Gastroesophageal sphincter (tissue), 4 donors: ENCODE measurements around the gene CLK3. TPM values are rescaled to one million over a fixed set of nuclear protein-coding genes. Genes with fewer than 3 reads are reported as not detected.
"Not testable (repeated sequence)": the region's sequence is repeated elsewhere in the genome, so short reads cannot be mapped to it uniquely, and the experiment has no call there.

ENCODE experiments used
- ATAC-seq: fragments of 150-250 bp; one replicate; pipeline ENCODE4 v1.9.1; 2016; ENCODE audit warnings: mild to moderate bottlenecking, moderate library complexity
- H3K27ac ChIP-seq, 4 donors: fragments of 200-600 bp; sonication (generic) in 3 of 4; 1 replicate in 3 of 4; 2 replicates in 1 of 4; pipeline ENCODE4 v1.5.1; 2016 to 2019
- H3K27me3 ChIP-seq: fragments of 200-600 bp; sonication (generic); one replicate; pipeline ENCODE4 v1.5.1; 2019
- H3K36me3 ChIP-seq, 2 donors: fragments of 200-600 bp; sonication (generic); one replicate each; pipeline ENCODE4 v1.5.1; 2019; ENCODE audit warnings: control low read depth in 1 of 2
- H3K4me1 ChIP-seq, 3 donors: fragments of 200-600 bp; sonication (generic); 1 replicate in 2 of 3; 2 replicates in 1 of 3; pipeline ENCODE4 v1.5.1; 2016 to 2019; ENCODE audit warnings: control low read depth in 2 of 3
- H3K4me3 ChIP-seq, 2 donors: fragments of 200-600 bp; sonication (generic); one replicate each; pipeline ENCODE4 v1.5.1; 2019; ENCODE audit warnings: mild to moderate bottlenecking in 1 of 2, moderate library complexity in 1 of 2
- H3K9me3 ChIP-seq, 3 donors: fragments of 200-600 bp; sonication (generic); one replicate each; pipeline ENCODE4 v1.5.1; 2017 to 2019; ENCODE audit warnings: control low read depth in 2 of 3
- CTCF ChIP-seq, 4 experiments: fragments of 200-600 bp in 2 of 4; fragments of 450-650 bp in 2 of 4; sonication (generic) in 1 of 4; IDR thresholded peaks; one replicate each; pipeline ENCODE4 v1.5.1; 2017 to 2019; ENCODE audit warnings: antibody characterized with exemption in 4 of 4, mild to moderate bottlenecking in 2 of 4, moderate library complexity in 2 of 4
- EP300 ChIP-seq: sonication (generic); formaldehyde crosslinking; IDR thresholded peaks from one replicate; pipeline ENCODE4 v1.6.1; 2017; ENCODE audit warnings: antibody characterized with exemption, mild to moderate bottlenecking
- POLR2A ChIP-seq, 2 donors: fragments of 450-650 bp; IDR thresholded peaks; one replicate each; pipeline ENCODE4 v1.6.1; 2017; ENCODE audit warnings: antibody characterized with exemption in 2 of 2, mild to moderate bottlenecking in 2 of 2, moderate library complexity in 1 of 2
- POLR2AphosphoS5 ChIP-seq: sonication (generic); formaldehyde crosslinking; IDR thresholded peaks from one replicate; pipeline ENCODE4 v1.6.1; 2017; ENCODE audit warnings: antibody characterized with exemption
- WGBS, 2 donors: methylation state at CpG; one replicate each; pipeline ENCODE4 v1.1.5; 2018; ENCODE audit warnings: low coverage in 1 of 2; 5-methylcytosine and 5-hydroxymethylcytosine counted together
- total RNA-seq, 4 donors: library from RNA; depleted of rRNA; stranded (reverse); fragments of >200 nt; gene quantifications; one replicate each; pipeline ENCODE4 v1.1.0, GENCODE V29; 2016

Gene CLK3
- total RNA-seq, 4 donors from 2014 or later, result 62.8 to 108 (median 82.5) TPM

- Histone ChIP-seq H3K4me3 (no peak overlapping the region), H3K27ac (no peak overlapping the region), H3K4me1 (peaks cover 0 to 18% (median 10%) of the 10 kb centered on the region in 3 donors), H3K36me3 (peaks cover 0 to 69% of the 10 kb centered on the region in 2 donors), H3K9me3 (no peaks in the 10 kb centered on the region), H3K27me3 (no peaks in the 10 kb centered on the region)
- ATAC-seq, result no peak
- TF ChIP-seq POLR2AphosphoS5, result no peak
- 100% methylated on average over 2 of the region's 4 CpGs; no CpG with 5 or more reads in 1 of the 2 donors for WGBS, 2 donors
Measured at GRCh38 chr15:74594455-74594854, 21.2 kb upstream of the CLK3 start.

GRCh38 chr15:74595271-74595670, 20.4 kb upstream of the CLK3 start:
- TF ChIP-seq POLR2A (IDR thresholded peaks at IDR 0.05) (no peak), CTCF (IDR thresholded peaks at IDR 0.05) (no peak), EP300 (no peak), POLR2AphosphoS5 (no peak)
- WGBS, 2 donors, result 86 to 93% methylated on average over 1 to 3 of the region's 5 CpGs
- Histone ChIP-seq H3K4me1 (peaks cover 0 to 25% (median 10%) of the 10 kb centered on the region in 3 donors), H3K27ac (no peak overlapping the region), H3K9me3 (no peaks in the 10 kb centered on the region), H3K36me3 (peaks cover 0 to 61% of the 10 kb centered on the region in 2 donors), H3K4me3 (no peak overlapping the region), H3K27me3 (no peaks in the 10 kb centered on the region)
- ATAC-seq, result no peak

GRCh38 chr15:74596736-74597135, 18.9 kb upstream of the CLK3 start:
- H3K9me3 ChIP-seq, H3K4me3 ChIP-seq, ATAC-seq, H3K27me3 ChIP-seq, H3K27ac ChIP-seq: not testable (repeated sequence)
- Histone ChIP-seq H3K36me3 (peaks cover 0 to 46% of the 10 kb centered on the region in 2 donors), H3K4me1 (peaks cover 0 to 37% (median 10%) of the 10 kb centered on the region in 3 donors)
- WGBS, 2 donors, result no CpG with 5 or more reads among the region's 11 CpGs

- not testable (repeated sequence) for H3K4me3 ChIP-seq, ATAC-seq, H3K9me3 ChIP-seq, H3K27me3 ChIP-seq, H3K27ac ChIP-seq
- H3K36me3 ChIP-seq, result peaks cover 0 to 41% of the 10 kb centered on the region in 2 donors
- H3K4me1 ChIP-seq, result peaks cover 0 to 37% (median 10%) of the 10 kb centered on the region in 3 donors
- 50% methylated on average over 3 of the region's 16 CpGs; no CpG with 5 or more reads in 1 of the 2 donors for WGBS, 2 donors
Measured at GRCh38 chr15:74597146-74597705, 18.4 kb upstream of the CLK3 start.

- peak overlapping the region; percentile 53 to 92 (median 90) for H3K27ac ChIP-seq
- peak; percentile 45 to 65 for TF ChIP-seq POLR2A (IDR thresholded peaks at IDR 0.05)
- peak; percentile 78 for TF ChIP-seq POLR2AphosphoS5
- no peak for TF ChIP-seq EP300
- no peak for TF ChIP-seq CTCF (IDR thresholded peaks at IDR 0.05)
- no peaks in the 10 kb centered on the region for H3K9me3 ChIP-seq
- H3K27me3 ChIP-seq, result no peaks in the 10 kb centered on the region
- peaks cover 0 to 37% (median 10%) of the 10 kb centered on the region in 3 donors for H3K4me1 ChIP-seq
- peak; percentile 99 for ATAC-seq
- H3K4me3 ChIP-seq, result peak overlapping the region; percentile 49 to 72
- peaks cover 0 to 31% of the 10 kb centered on the region in 2 donors for H3K36me3 ChIP-seq
- WGBS, 2 donors, result 0% methylated on average over 1 to 12 of the region's 26 CpGs
Measured at GRCh38 chr15:74598126-74598842, 17.4 kb upstream of the CLK3 start.

- Histone ChIP-seq H3K27ac (peak overlapping the region in 3 of 4 donors; percentile 89 to 92 (median 91)), H3K9me3 (no peaks in the 10 kb centered on the region), H3K36me3 (peaks cover 0 to 22% of the 10 kb centered on the region in 2 donors), H3K4me1 (peaks cover 0 to 37% (median 10%) of the 10 kb centered on the region in 3 donors), H3K4me3 (peak overlapping the region; percentile 49 to 72), H3K27me3 (no peaks in the 10 kb centered on the region)
- 48% methylated on average over 3 of the region's 15 CpGs; no CpG with 5 or more reads in 1 of the 2 donors for WGBS, 2 donors
- ATAC-seq, result no peak
- TF ChIP-seq POLR2AphosphoS5 (no peak), EP300 (no peak), POLR2A (IDR thresholded peaks at IDR 0.05) (no peak), CTCF (IDR thresholded peaks at IDR 0.05) (no peak)
Measured at GRCh38 chr15:74599156-74599555, 16.5 kb upstream of the CLK3 start.
